ENCODE measurements around the gene CLSTN2. TPM values are rescaled to one million over a fixed set of nuclear protein-coding genes. Genes with fewer than 3 reads are reported as not detected.

CLSTN2 gene
- total RNA-seq, 1 donor from 2014 or later = not detected

GRCh38 chr3:140377644-140378043 lies 442.7 kb downstream of the CLSTN2 start:
- H3K27me3 Mint-ChIP-seq = no peaks in the 10 kb centered on the region
- no peak overlapping the region for H3K27ac Mint-ChIP-seq
- H3K9me3 Mint-ChIP-seq = no peaks in the 10 kb centered on the region
- no peaks in the 10 kb centered on the region for H3K36me3 Mint-ChIP-seq (ENCODE audit: low read depth)
- H3K4me3 Mint-ChIP-seq = no peak overlapping the region
- intact Hi-C loops (cut with micrococcal nuclease) = no loop called here
- DNase-seq = no peak
- no peaks in the 10 kb centered on the region for H3K4me1 Mint-ChIP-seq

- intact Hi-C loops (cut with micrococcal nuclease) = no loop called here
- no peaks in the 10 kb centered on the region for H3K4me1 Mint-ChIP-seq
- no peak overlapping the region for H3K4me3 Mint-ChIP-seq
- no peaks in the 10 kb centered on the region for H3K36me3 Mint-ChIP-seq (ENCODE audit: low read depth)
- no peak for DNase-seq
- no peaks in the 10 kb centered on the region for H3K27me3 Mint-ChIP-seq
- H3K27ac Mint-ChIP-seq = no peak overlapping the region
- H3K9me3 Mint-ChIP-seq = no peaks in the 10 kb centered on the region
Measured at GRCh38 chr3:140378571-140379340, 443.8 kb downstream of the CLSTN2 start.

- no peak for DNase-seq
- no peaks in the 10 kb centered on the region for H3K36me3 Mint-ChIP-seq (ENCODE audit: low read depth)
- no peak overlapping the region for H3K27ac Mint-ChIP-seq
- H3K9me3 Mint-ChIP-seq = no peaks in the 10 kb centered on the region
- intact Hi-C loops (cut with micrococcal nuclease) = no loop called here
- no peak overlapping the region for H3K4me3 Mint-ChIP-seq
- no peaks in the 10 kb centered on the region for H3K4me1 Mint-ChIP-seq
- no peaks in the 10 kb centered on the region for H3K27me3 Mint-ChIP-seq
Measured at GRCh38 chr3:140384028-140384771, 449.2 kb downstream of the CLSTN2 start.

GRCh38 chr3:140384876-140385275 lies 449.9 kb downstream of the CLSTN2 start:
- H3K27ac Mint-ChIP-seq = no peak overlapping the region
- H3K36me3 Mint-ChIP-seq (ENCODE audit: low read depth) = no peaks in the 10 kb centered on the region
- H3K27me3 Mint-ChIP-seq = no peaks in the 10 kb centered on the region
- H3K4me3 Mint-ChIP-seq = no peak overlapping the region
- no peaks in the 10 kb centered on the region for H3K9me3 Mint-ChIP-seq
- intact Hi-C loops (cut with micrococcal nuclease) = no loop called here
- DNase-seq = no peak
- no peaks in the 10 kb centered on the region for H3K4me1 Mint-ChIP-seq

- peak; percentile 40 for DNase-seq
- H3K36me3 Mint-ChIP-seq (ENCODE audit: low read depth) = no peaks in the 10 kb centered on the region
- H3K27me3 Mint-ChIP-seq = no peaks in the 10 kb centered on the region
- H3K27ac Mint-ChIP-seq = no peak overlapping the region
- intact Hi-C loops (cut with micrococcal nuclease) = no loop called here
- H3K9me3 Mint-ChIP-seq = no peaks in the 10 kb centered on the region
- no peaks in the 10 kb centered on the region for H3K4me1 Mint-ChIP-seq
- H3K4me3 Mint-ChIP-seq = no peak overlapping the region
Measured at GRCh38 chr3:140386357-140387100, 451.5 kb downstream of the CLSTN2 start.

- DNase-seq = no peak
- no peak overlapping the region for H3K27ac Mint-ChIP-seq
- intact Hi-C loops (cut with micrococcal nuclease) = no loop called here
- H3K36me3 Mint-ChIP-seq (ENCODE audit: low read depth) = no peaks in the 10 kb centered on the region
- H3K9me3 Mint-ChIP-seq = no peaks in the 10 kb centered on the region
- H3K27me3 Mint-ChIP-seq = no peaks in the 10 kb centered on the region
- no peaks in the 10 kb centered on the region for H3K4me1 Mint-ChIP-seq
- no peak overlapping the region for H3K4me3 Mint-ChIP-seq
Measured at GRCh38 chr3:140387244-140387643, 452.3 kb downstream of the CLSTN2 start.

- Mint-ChIP-seq H3K36me3 (ENCODE audit: low read depth) (no peaks in the 10 kb centered on the region), H3K27ac (no peak overlapping the region), H3K9me3 (no peaks in the 10 kb centered on the region), H3K4me1 (no peaks in the 10 kb centered on the region), H3K27me3 (no peaks in the 10 kb centered on the region), H3K4me3 (no peak overlapping the region)
- DNase-seq = no peak
- intact Hi-C loops (cut with micrococcal nuclease) = no loop called here
Measured at GRCh38 chr3:140388202-140388922, 453.4 kb downstream of the CLSTN2 start.

- H3K27me3 Mint-ChIP-seq = no peaks in the 10 kb centered on the region
- DNase-seq = no peak
- H3K27ac Mint-ChIP-seq = no peak overlapping the region
- no peaks in the 10 kb centered on the region for H3K36me3 Mint-ChIP-seq (ENCODE audit: low read depth)
- no peaks in the 10 kb centered on the region for H3K4me1 Mint-ChIP-seq
- H3K4me3 Mint-ChIP-seq = no peak overlapping the region
- H3K9me3 Mint-ChIP-seq = no peaks in the 10 kb centered on the region
- intact Hi-C loops (cut with micrococcal nuclease) = no loop called here
Measured at GRCh38 chr3:140391061-140391460, 456.1 kb downstream of the CLSTN2 start.

- H3K27ac Mint-ChIP-seq = no peak overlapping the region
- no peaks in the 10 kb centered on the region for H3K4me1 Mint-ChIP-seq
- H3K27me3 Mint-ChIP-seq = no peaks in the 10 kb centered on the region
- no peak overlapping the region for H3K4me3 Mint-ChIP-seq
- H3K9me3 Mint-ChIP-seq = no peaks in the 10 kb centered on the region
- H3K36me3 Mint-ChIP-seq (ENCODE audit: low read depth) = no peaks in the 10 kb centered on the region
- peak; percentile 29 for DNase-seq
- intact Hi-C loops (cut with micrococcal nuclease) = no loop called here
Measured at GRCh38 chr3:140394488-140395133, 459.6 kb downstream of the CLSTN2 start.

GRCh38 chr3:140395134-140396075 lies 460.4 kb downstream of the CLSTN2 start:
- Mint-ChIP-seq H3K4me1 (no peaks in the 10 kb centered on the region), H3K4me3 (no peak overlapping the region), H3K27me3 (no peaks in the 10 kb centered on the region), H3K36me3 (ENCODE audit: low read depth) (no peaks in the 10 kb centered on the region), H3K9me3 (no peaks in the 10 kb centered on the region), H3K27ac (no peak overlapping the region)
- peak; percentile 15 for DNase-seq
- intact Hi-C loops (cut with micrococcal nuclease) = no loop called here

GRCh38 chr3:140396110-140396509 lies 461.1 kb downstream of the CLSTN2 start:
- no peaks in the 10 kb centered on the region for H3K27me3 Mint-ChIP-seq
- no peaks in the 10 kb centered on the region for H3K9me3 Mint-ChIP-seq
- H3K4me3 Mint-ChIP-seq = no peak overlapping the region
- intact Hi-C loops (cut with micrococcal nuclease) = no loop called here
- peak; percentile 37 for DNase-seq
- no peak overlapping the region for H3K27ac Mint-ChIP-seq
- H3K36me3 Mint-ChIP-seq (ENCODE audit: low read depth) = no peaks in the 10 kb centered on the region
- H3K4me1 Mint-ChIP-seq = no peaks in the 10 kb centered on the region

- Mint-ChIP-seq H3K27me3 (no peaks in the 10 kb centered on the region), H3K4me1 (no peaks in the 10 kb centered on the region), H3K36me3 (ENCODE audit: low read depth) (no peaks in the 10 kb centered on the region), H3K9me3 (no peaks in the 10 kb centered on the region), H3K27ac (no peak overlapping the region), H3K4me3 (no peak overlapping the region)
- intact Hi-C loops (cut with micrococcal nuclease) = no loop called here
- peak; percentile 5 for DNase-seq
Measured at GRCh38 chr3:140397847-140398246, 462.9 kb downstream of the CLSTN2 start.
